HEK293 (cell line): Measurements from ENCODE around the gene MCEMP1.

ENCODE experiments used
- CTCF ChIA-PET: fragments of 350-600 bp; formaldehyde crosslinking; extraction: SDS; loops from one replicate; lab custom pipeline; 2021; ENCODE audit warnings: antibody characterized with exemption; lab: Yijun Ruan, JAX
- POLR2A ChIA-PET: fragments of 300-600 bp; formaldehyde crosslinking; extraction: SDS; loops from one replicate; lab custom pipeline; 2020; ENCODE audit warnings: antibody characterized with exemption, inconsistent platforms; lab: Yijun Ruan, JAX
- H3K27ac ChIP-seq: fragments of 200-500 bp; sonication (Bioruptor generic); 2 replicates; pipeline ENCODE4 v1.5.1; 2014; ENCODE audit warnings: low read depth, low read length, control low read depth, inconsistent platforms; ENCODE audit errors: extremely low read depth
- H3K36me3 ChIP-seq, 2 experiments: fragments of 200-500 bp in 1 of 2; sonication (Bioruptor generic) in 1 of 2; 1 replicate in 1 of 2; 2 replicates in 1 of 2; pipeline ENCODE4 v1.5.1; 2014 to 2017; ENCODE audit warnings: inconsistent platforms in 2 of 2, low read length in 2 of 2; ENCODE audit not compliant: control insufficient read depth in 2 of 2, insufficient read depth in 1 of 2
- H3K4me1 ChIP-seq: fragments of 200-500 bp; sonication (Bioruptor generic); 2 replicates; pipeline ENCODE4 v1.5.1; 2014; ENCODE audit warnings: mild to moderate bottlenecking, low read length, inconsistent platforms; ENCODE audit not compliant: control insufficient read depth, insufficient read depth
- H3K4me3 ChIP-seq: 2 replicates; pipeline ENCODE4 v1.5.1; 2011; ENCODE audit warnings: low read depth, mild to moderate bottlenecking, control low read depth, low read length, moderate library complexity
- H3K9me3 ChIP-seq: fragments of 200-500 bp; sonication (Bioruptor generic); 2 replicates; pipeline ENCODE4 v1.5.1; 2014; ENCODE audit warnings: low read depth, low read length, inconsistent platforms; ENCODE audit not compliant: control insufficient read depth, insufficient read depth
- BCL11A ChIP-seq: fragments of 450-650 bp; formaldehyde crosslinking; IDR thresholded peaks from 2 replicates; pipeline ENCODE4 v1.5.1; 2016; ENCODE audit warnings: low read depth, missing biosample characterization, missing genetic modification characterization
- BCL11B ChIP-seq: fragments of 450-650 bp; formaldehyde crosslinking; IDR thresholded peaks from 2 replicates; pipeline ENCODE4 v1.5.1; 2016; ENCODE audit warnings: low read depth, missing biosample characterization, missing genetic modification characterization
- EGR2 ChIP-seq: fragments of 450-650 bp; formaldehyde crosslinking; IDR thresholded peaks from 2 replicates; pipeline ENCODE4 v1.5.1; 2016; ENCODE audit warnings: low read depth, missing biosample characterization, missing genetic modification characterization
- PRDM6 ChIP-seq: fragments of 450-650 bp; formaldehyde crosslinking; IDR thresholded peaks from 2 replicates; pipeline ENCODE4 v1.5.1; 2017; ENCODE audit warnings: missing biosample characterization, missing genetic modification characterization
- SETDB1 ChIP-seq: IDR thresholded peaks from one replicate; pipeline ENCODE4 v1.6.1; 2017; ENCODE audit warnings: mild to moderate bottlenecking, low read length, moderate library complexity, mixed read lengths; ENCODE audit not compliant: insufficient read length
- TCF7L2 ChIP-seq: IDR thresholded peaks from 2 replicates; pipeline ENCODE4 v1.6.1; 2011; ENCODE audit warnings: low read depth, mild to moderate bottlenecking, inconsistent platforms, low read length, moderate library complexity, borderline replicate concordance
- TSHZ1 ChIP-seq: fragments of 450-650 bp; formaldehyde crosslinking; IDR thresholded peaks from 2 replicates; pipeline ENCODE4 v1.5.1; 2016; ENCODE audit warnings: missing biosample characterization, missing genetic modification characterization, borderline replicate concordance
- ZBTB1 ChIP-seq: fragments of 450-650 bp; formaldehyde crosslinking; IDR thresholded peaks from 2 replicates; pipeline ENCODE4 v1.5.1; 2016; ENCODE audit warnings: missing biosample characterization, missing genetic modification characterization
- ZBTB44 ChIP-seq: fragments of 450-650 bp; IDR thresholded peaks from 2 replicates; pipeline ENCODE4 v1.5.1; 2018; ENCODE audit warnings: missing biosample characterization, mild to moderate bottlenecking, missing genetic modification characterization
- ZBTB48 ChIP-seq: fragments of 450-650 bp; formaldehyde crosslinking; IDR thresholded peaks from 2 replicates; pipeline ENCODE4 v1.5.1; 2016; ENCODE audit warnings: missing biosample characterization, missing genetic modification characterization
- ZIC2 ChIP-seq: fragments of 450-650 bp; formaldehyde crosslinking; IDR thresholded peaks from 2 replicates; pipeline ENCODE4 v1.5.1; 2016; ENCODE audit warnings: missing biosample characterization, missing genetic modification characterization
- ZNF473 ChIP-seq: fragments of 450-650 bp; formaldehyde crosslinking; IDR thresholded peaks from 2 replicates; pipeline ENCODE4 v1.5.1; 2017; ENCODE audit warnings: missing biosample characterization, missing genetic modification characterization
- ZNF610 ChIP-seq: fragments of 450-650 bp; formaldehyde crosslinking; IDR thresholded peaks from 2 replicates; pipeline ENCODE4 v1.5.1; 2016; ENCODE audit warnings: missing biosample characterization, missing genetic modification characterization, borderline replicate concordance
- ZNF624 ChIP-seq: fragments of 450-650 bp; formaldehyde crosslinking; IDR thresholded peaks from 2 replicates; pipeline ENCODE4 v1.5.1; 2017; ENCODE audit warnings: missing biosample characterization, missing genetic modification characterization
- ZNF654 ChIP-seq: fragments of 450-650 bp; formaldehyde crosslinking; IDR thresholded peaks from 2 replicates; pipeline ENCODE4 v1.5.1; 2016; ENCODE audit warnings: low read depth, missing biosample characterization, missing genetic modification characterization
- ZNF658 ChIP-seq: fragments of 450-650 bp; formaldehyde crosslinking; IDR thresholded peaks from 2 replicates; pipeline ENCODE4; 2016; ENCODE audit warnings: missing biosample characterization, missing genetic modification characterization
- ZNF660 ChIP-seq: fragments of 450-650 bp; IDR thresholded peaks from 2 replicates; pipeline ENCODE4 v1.5.1; 2018; ENCODE audit warnings: missing biosample characterization, mild to moderate bottlenecking, missing genetic modification characterization
- ZNF692 ChIP-seq: fragments of 450-650 bp; formaldehyde crosslinking; IDR thresholded peaks from 2 replicates; pipeline ENCODE4 v1.5.1; 2016; ENCODE audit warnings: missing biosample characterization, missing genetic modification characterization
- ZNF76 ChIP-seq: fragments of 450-650 bp; formaldehyde crosslinking; IDR thresholded peaks from 2 replicates; pipeline ENCODE4; 2016; ENCODE audit warnings: low read depth, missing biosample characterization, missing genetic modification characterization, borderline replicate concordance
- TF ChIP-seq, protein P1 (sequence below): fragments of 450-650 bp; formaldehyde crosslinking; IDR thresholded peaks from 2 replicates; pipeline ENCODE4 v1.5.1; 2017; ENCODE audit warnings: missing biosample characterization, missing genetic modification characterization
- TF ChIP-seq, protein P2 (sequence below): fragments of 450-650 bp; formaldehyde crosslinking; IDR thresholded peaks from 2 replicates; pipeline ENCODE4 v1.5.1; 2016; ENCODE audit warnings: missing biosample characterization, missing genetic modification characterization

Gene MCEMP1

DNA sequence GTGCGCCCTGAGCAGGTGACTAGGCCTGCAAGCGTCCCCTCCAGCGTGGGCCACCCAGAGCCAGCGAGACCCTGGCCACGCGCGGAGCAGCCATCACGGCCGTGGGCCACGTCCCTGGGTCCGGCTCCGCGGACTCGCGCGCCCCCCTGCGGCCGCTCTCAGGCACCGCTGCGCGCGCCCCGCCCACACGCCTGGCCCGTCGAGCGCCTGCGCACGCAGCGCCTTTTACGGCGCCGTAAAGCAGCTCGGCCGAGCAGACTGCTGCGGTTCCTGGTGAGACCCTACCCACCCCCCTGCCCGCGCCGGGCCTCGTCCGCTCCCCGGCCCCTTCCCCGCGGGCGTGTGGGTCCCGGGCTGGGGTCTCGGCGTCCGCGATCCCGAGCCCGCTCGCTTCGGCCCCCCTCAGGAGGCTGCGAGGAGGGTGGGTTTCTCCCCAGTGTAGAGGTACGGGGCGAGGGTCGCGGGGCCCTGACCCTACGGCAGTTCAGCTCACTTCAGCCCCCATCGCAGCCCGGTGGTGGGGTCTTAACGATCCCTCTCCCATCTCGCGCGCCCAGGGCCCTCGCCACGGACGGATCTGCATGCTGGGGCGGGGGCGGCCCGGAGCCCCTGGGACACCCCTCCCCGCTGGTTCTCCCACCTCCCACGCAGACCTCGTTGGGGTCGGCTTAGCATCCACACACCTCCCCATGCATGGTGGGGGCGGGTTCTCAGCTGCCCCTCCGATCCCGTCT, 3.9 kb downstream of the MCEMP1 start, which contains the start of gene TRAPPC5:
TRAPPC5 (plus strand) TSS at position 228 of the 734 bp plus-strand sequence. CDS start 1,421 bp downstream, outside the sequence.
- no peaks in the 10 kb centered on the region for H3K4me1 ChIP-seq
- H3K36me3 ChIP-seq = peaks cover 3 to 18% of the 10 kb centered on the region in 2 experiments; a peak in 2 of 3 replicates
- ChIA-PET POLR2A (interaction anchor here (0.5 to 1.2 kb wide), 8 partner anchors 8 to 314 kb away, joined by 3 to 10 read pairs (median 3); partner anchors contain the start of gene RETN), CTCF (interaction anchor here (0.5 to 2.0 kb wide), 40 partner anchors 10 to 612 kb away, joined by 3 to 23 read pairs (median 4); partner anchors contain the start of genes PET100 and RETN)
- H3K27ac ChIP-seq = peak within 1 kb of the TSS; percentile 79; the same call in 1 of the 2 replicates
- H3K9me3 ChIP-seq = no peaks in the 10 kb centered on the region
- peak within 1 kb of the TSS; percentile 91 for H3K4me3 ChIP-seq
- TF ChIP-seq BCL11B (tag by site-specific recombination) (no peak), ZNF658 (tag by site-specific recombination) (no peak), ZNF660 (tag by site-specific recombination) (peak; percentile 14), ZNF692 (peak; percentile 19; the same call in 1 of the 2 replicates), TSHZ1 (no peak), ZIC2 (tag by site-specific recombination) (peak; percentile 24), ZNF624 (tag by site-specific recombination) (no peak), ZNF473 (no peak), ZNF610 (tag by site-specific recombination) (no peak), TCF7L2 (peak; percentile 44; the same call in 1 of the 2 replicates), SETDB1 (no peak), ZNF76 (tag by site-specific recombination) (no peak), PRDM6 (tag by site-specific recombination) (no peak), BCL11A (tag by site-specific recombination) (no peak), ZBTB48 (tag by site-specific recombination) (0 out of 2 replicates have a peak, but pooled peaks have one; percentile 36), EGR2 (tag by site-specific recombination) (peak; percentile 79), ZBTB1 (tag by site-specific recombination) (no peak), ZNF654 (peak; percentile 25; the same call in 1 of the 2 replicates), ZBTB44 (0 out of 2 replicates have a peak, but pooled peaks have one; percentile 5)
- TF ChIP-seq, protein P1, sequence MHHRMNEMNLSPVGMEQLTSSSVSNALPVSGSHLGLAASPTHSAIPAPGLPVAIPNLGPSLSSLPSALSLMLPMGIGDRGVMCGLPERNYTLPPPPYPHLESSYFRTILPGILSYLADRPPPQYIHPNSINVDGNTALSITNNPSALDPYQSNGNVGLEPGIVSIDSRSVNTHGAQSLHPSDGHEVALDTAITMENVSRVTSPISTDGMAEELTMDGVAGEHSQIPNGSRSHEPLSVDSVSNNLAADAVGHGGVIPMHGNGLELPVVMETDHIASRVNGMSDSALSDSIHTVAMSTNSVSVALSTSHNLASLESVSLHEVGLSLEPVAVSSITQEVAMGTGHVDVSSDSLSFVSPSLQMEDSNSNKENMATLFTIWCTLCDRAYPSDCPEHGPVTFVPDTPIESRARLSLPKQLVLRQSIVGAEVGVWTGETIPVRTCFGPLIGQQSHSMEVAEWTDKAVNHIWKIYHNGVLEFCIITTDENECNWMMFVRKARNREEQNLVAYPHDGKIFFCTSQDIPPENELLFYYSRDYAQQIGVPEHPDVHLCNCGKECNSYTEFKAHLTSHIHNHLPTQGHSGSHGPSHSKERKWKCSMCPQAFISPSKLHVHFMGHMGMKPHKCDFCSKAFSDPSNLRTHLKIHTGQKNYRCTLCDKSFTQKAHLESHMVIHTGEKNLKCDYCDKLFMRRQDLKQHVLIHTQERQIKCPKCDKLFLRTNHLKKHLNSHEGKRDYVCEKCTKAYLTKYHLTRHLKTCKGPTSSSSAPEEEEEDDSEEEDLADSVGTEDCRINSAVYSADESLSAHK (tag by site-specific recombination) = no peak
- TF ChIP-seq, protein P2, sequence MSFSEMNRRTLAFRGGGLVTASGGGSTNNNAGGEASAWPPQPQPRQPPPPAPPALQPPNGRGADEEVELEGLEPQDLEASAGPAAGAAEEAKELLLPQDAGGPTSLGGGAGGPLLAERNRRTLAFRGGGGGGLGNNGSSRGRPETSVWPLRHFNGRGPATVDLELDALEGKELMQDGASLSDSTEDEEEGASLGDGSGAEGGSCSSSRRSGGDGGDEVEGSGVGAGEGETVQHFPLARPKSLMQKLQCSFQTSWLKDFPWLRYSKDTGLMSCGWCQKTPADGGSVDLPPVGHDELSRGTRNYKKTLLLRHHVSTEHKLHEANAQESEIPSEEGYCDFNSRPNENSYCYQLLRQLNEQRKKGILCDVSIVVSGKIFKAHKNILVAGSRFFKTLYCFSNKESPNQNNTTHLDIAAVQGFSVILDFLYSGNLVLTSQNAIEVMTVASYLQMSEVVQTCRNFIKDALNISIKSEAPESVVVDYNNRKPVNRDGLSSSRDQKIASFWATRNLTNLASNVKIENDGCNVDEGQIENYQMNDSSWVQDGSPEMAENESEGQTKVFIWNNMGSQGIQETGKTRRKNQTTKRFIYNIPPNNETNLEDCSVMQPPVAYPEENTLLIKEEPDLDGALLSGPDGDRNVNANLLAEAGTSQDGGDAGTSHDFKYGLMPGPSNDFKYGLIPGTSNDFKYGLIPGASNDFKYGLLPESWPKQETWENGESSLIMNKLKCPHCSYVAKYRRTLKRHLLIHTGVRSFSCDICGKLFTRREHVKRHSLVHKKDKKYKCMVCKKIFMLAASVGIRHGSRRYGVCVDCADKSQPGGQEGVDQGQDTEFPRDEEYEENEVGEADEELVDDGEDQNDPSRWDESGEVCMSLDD (tag by site-specific recombination) = peak; percentile 35; the same call in 1 of the 2 replicates
